Uterus (tissue), 4 donors: ENCODE results near the gene ADGRG4. TPM values are rescaled to one million over a fixed set of nuclear protein-coding genes. Genes with fewer than 3 reads are reported as not detected.

Experiments
- DNase-seq, 2 donors: peaks; one replicate each; pipeline ENCODE4 v3.0.0-alpha.2; 2019 to 2020
- H3K27ac ChIP-seq, 2 donors: fragments of 200-600 bp; sonication (generic); 1 replicate in 1 of 2; 2 replicates in 1 of 2; pipeline ENCODE4 v1.5.1; 2016 to 2018
- H3K27me3 ChIP-seq, 2 donors: fragments of 200-600 bp; sonication (generic); one replicate each; pipeline ENCODE4 v1.5.1; 2018 to 2019; ENCODE audit warnings: control low read depth in 1 of 2
- H3K36me3 ChIP-seq, 2 donors: fragments of 200-600 bp; sonication (generic); one replicate each; pipeline ENCODE4 v1.5.1; 2019; ENCODE audit warnings: control low read depth in 1 of 2
- H3K4me1 ChIP-seq, 2 donors: fragments of 200-600 bp; sonication (generic); one replicate each; pipeline ENCODE4 v1.5.1; 2018 to 2019; ENCODE audit warnings: control low read depth in 1 of 2
- H3K4me3 ChIP-seq, 2 donors: fragments of 200-600 bp; sonication (generic); 1 replicate in 1 of 2; 2 replicates in 1 of 2; pipeline ENCODE4 v1.5.1; 2018 to 2019; ENCODE audit warnings: mild to moderate bottlenecking in 1 of 2
- H3K9me3 ChIP-seq, 2 donors: fragments of 200-600 bp; sonication (generic); one replicate each; pipeline ENCODE4 v1.5.1; 2019; ENCODE audit warnings: control low read depth in 1 of 2
- POLR2A ChIP-seq, 2 donors: fragments of 450-650 bp; IDR thresholded peaks; one replicate each; pipeline ENCODE4 v1.6.1; 2016; ENCODE audit warnings: antibody characterized with exemption in 2 of 2, mild to moderate bottlenecking in 1 of 2, moderate library complexity in 1 of 2
- intact Hi-C: fragments of 100-400 bp; cut with DNase I; formaldehyde crosslinking; loops from one replicate; pipeline ENCODE4 v1.15.1; 2023; ENCODE audit warnings: low total_unique reads
- total RNA-seq, 4 donors: library from RNA; depleted of rRNA in 3 of 4; stranded (reverse); fragments of >200 nt in 3 of 4; gene quantifications; one replicate each; pipeline versions ENCODE4 v1.1.0 to v1.2.4, GENCODE V29; 2014 to 2023
- TF ChIP-seq, protein P1 (sequence below), 4 experiments: fragments of 200-600 bp in 2 of 4; fragments of 450-650 bp in 2 of 4; sonication (generic) in 2 of 4; IDR thresholded peaks; one replicate each; pipeline ENCODE4 v1.5.1; 2016 to 2019; ENCODE audit warnings: antibody characterized with exemption in 4 of 4, mild to moderate bottlenecking in 2 of 4, moderate library complexity in 1 of 4
- donor health status: DM: yes; HTN: yes; CAD: no.

ADGRG4 gene
- total RNA-seq, 4 donors from 2014 or later: 2.0 to 4.4 TPM; not detected in 2

DNA sequence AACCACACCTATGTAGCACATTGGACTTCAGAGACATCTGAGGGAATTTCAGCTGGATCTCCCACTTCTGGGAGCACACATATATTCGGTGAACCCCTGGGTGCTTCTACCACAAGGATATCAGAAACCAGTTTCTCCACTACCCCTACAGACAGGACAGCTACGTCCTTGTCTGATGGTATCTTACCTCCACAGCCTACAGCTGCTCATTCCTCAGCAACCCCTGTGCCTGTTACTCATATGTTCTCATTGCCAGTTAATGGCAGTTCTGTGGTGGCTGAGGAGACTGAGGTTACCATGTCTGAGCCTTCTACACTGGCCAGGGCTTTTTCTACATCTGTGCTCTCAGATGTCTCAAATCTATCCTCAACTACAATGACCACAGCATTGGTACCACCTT, 45.7 kb downstream of the ADGRG4 start:
- Histone ChIP-seq H3K9me3 (no peaks in the 10 kb centered on the region), H3K4me3 (no peak overlapping the region), H3K27me3 (no peaks in the 10 kb centered on the region), H3K36me3 (no peaks in the 10 kb centered on the region), H3K27ac (no peak overlapping the region), H3K4me1 (no peaks in the 10 kb centered on the region)
- no peak for TF ChIP-seq POLR2A (IDR thresholded peaks at IDR 0.05)
- TF ChIP-seq, protein P1, sequence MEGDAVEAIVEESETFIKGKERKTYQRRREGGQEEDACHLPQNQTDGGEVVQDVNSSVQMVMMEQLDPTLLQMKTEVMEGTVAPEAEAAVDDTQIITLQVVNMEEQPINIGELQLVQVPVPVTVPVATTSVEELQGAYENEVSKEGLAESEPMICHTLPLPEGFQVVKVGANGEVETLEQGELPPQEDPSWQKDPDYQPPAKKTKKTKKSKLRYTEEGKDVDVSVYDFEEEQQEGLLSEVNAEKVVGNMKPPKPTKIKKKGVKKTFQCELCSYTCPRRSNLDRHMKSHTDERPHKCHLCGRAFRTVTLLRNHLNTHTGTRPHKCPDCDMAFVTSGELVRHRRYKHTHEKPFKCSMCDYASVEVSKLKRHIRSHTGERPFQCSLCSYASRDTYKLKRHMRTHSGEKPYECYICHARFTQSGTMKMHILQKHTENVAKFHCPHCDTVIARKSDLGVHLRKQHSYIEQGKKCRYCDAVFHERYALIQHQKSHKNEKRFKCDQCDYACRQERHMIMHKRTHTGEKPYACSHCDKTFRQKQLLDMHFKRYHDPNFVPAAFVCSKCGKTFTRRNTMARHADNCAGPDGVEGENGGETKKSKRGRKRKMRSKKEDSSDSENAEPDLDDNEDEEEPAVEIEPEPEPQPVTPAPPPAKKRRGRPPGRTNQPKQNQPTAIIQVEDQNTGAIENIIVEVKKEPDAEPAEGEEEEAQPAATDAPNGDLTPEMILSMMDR (IDR thresholded peaks at IDR 0.05): no peak
- intact Hi-C loops: no loop called here
- DNase-seq: no peak

DNA sequence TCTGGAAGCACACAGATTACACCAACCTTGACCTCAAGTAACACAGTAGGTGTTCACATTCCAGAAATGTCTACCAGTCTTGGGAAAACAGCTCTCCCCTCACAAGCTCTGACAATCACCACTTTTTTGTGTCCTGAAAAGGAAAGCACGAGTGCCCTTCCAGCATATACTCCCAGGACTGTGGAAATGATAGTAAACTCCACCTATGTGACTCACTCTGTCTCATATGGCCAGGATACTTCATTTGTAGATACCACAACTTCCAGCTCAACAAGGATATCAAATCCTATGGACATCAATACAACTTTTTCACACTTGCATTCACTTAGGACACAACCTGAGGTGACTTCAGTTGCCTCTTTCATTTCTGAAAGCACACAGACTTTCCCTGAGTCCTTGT, 46.9 kb downstream of the ADGRG4 start:
- intact Hi-C loops: no loop called here
- DNase-seq: no peak
- Histone ChIP-seq H3K27me3 (no peaks in the 10 kb centered on the region), H3K9me3 (no peaks in the 10 kb centered on the region), H3K27ac (no peak overlapping the region), H3K4me1 (no peaks in the 10 kb centered on the region), H3K36me3 (no peaks in the 10 kb centered on the region), H3K4me3 (no peak overlapping the region)
- TF ChIP-seq, protein P1 (IDR thresholded peaks at IDR 0.05): no peak
- no peak for TF ChIP-seq POLR2A (IDR thresholded peaks at IDR 0.05)

DNA sequence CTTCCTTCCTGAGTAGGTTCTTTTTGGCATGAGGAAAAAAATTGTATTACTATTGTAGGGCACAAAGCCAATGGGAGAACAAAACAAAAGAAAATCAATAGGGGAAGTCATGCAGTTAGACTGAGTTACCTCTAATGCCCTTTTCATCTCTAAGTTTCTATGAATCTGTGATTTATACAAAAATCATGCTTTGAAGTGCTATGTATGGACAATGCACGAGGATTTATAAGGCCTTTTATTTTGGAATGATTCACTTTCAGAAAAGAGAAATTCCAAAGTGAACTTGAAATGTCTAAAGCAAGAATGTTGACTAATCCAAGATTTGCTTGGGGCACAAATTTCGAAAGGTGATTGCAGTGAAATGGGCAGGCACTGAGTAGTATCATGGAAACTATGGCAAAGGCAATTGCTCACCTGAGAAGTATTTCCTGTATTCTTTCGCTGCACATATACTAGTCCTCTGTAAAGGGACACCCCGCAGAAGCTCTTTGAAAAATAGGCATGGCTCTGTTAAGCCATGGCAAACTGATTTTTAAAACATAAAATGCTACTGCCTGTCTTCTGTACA, 52.8 kb downstream of the ADGRG4 start:
- Histone ChIP-seq H3K4me3 (no peak overlapping the region), H3K27me3 (no peaks in the 10 kb centered on the region), H3K4me1 (no peaks in the 10 kb centered on the region), H3K9me3 (no peaks in the 10 kb centered on the region), H3K27ac (no peak overlapping the region), H3K36me3 (no peaks in the 10 kb centered on the region)
- TF ChIP-seq, protein P1 (IDR thresholded peaks at IDR 0.05): no peak
- no peak for TF ChIP-seq POLR2A (IDR thresholded peaks at IDR 0.05)
- DNase-seq: no peak
- intact Hi-C loops: no loop called here

DNA sequence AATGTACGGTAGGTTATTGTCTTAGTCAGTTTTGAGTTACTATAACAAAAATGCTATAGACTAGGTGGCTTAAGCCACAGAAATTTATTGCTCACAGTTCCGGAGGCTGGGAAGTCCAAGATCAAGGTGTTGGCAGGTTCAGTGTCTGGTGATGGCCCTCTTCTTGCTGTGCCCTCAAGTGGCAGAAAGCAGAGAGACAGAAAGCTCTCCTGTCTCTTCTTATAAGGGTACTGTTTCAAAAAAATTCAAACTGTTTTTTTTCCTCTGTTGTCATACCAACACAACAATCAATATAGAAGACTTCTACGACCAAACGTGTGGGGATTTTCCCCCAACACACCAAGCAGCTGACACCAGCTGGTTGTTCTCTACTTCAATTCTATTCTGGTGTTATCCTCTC, 53.4 kb downstream of the ADGRG4 start:
- no peak for DNase-seq
- H3K27me3 ChIP-seq: no peaks in the 10 kb centered on the region
- no peak for TF ChIP-seq POLR2A (IDR thresholded peaks at IDR 0.05)
- TF ChIP-seq, protein P1 (IDR thresholded peaks at IDR 0.05): no peak
- no peak overlapping the region for H3K27ac ChIP-seq
- H3K4me3 ChIP-seq: no peak overlapping the region
- intact Hi-C loops: no loop called here
- H3K9me3 ChIP-seq: no peaks in the 10 kb centered on the region
- no peaks in the 10 kb centered on the region for H3K36me3 ChIP-seq
- H3K4me1 ChIP-seq: no peaks in the 10 kb centered on the region

DNA sequence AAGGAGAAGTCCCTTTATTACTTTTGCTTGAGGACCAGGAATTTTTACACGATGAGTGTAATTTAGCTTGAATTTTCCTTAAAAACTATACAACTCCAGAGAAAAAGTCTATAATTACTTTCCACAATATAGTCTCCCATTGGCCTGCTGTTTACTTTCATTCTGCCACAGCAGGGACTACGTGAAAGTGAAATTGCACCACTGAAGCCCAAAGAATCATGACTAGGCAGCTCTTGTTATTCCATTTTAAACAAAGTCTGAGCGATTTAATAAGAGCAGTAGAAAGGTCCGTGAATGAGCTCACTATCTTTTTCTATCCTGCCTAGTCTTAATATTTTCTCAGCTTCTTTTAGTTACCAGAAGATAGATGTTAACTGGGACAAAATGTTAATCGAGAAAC, 68.6 kb downstream of the ADGRG4 start:
- no peak overlapping the region for H3K27ac ChIP-seq
- no peak for DNase-seq
- H3K27me3 ChIP-seq: no peaks in the 10 kb centered on the region
- H3K4me3 ChIP-seq: no peak overlapping the region
- no peaks in the 10 kb centered on the region for H3K9me3 ChIP-seq
- H3K4me1 ChIP-seq: no peaks in the 10 kb centered on the region
- no peak for TF ChIP-seq POLR2A (IDR thresholded peaks at IDR 0.05)
- TF ChIP-seq, protein P1 (IDR thresholded peaks at IDR 0.05): no peak
- no peaks in the 10 kb centered on the region for H3K36me3 ChIP-seq
- intact Hi-C loops: no loop called here
